DOHH2 (cell line): ENCODE data around the gene EBF3.

Experiments
- H3F3A ChIP-seq: fragments of 200-600 bp; sonication (generic), shearing (Covaris generic); 2 replicates; pipeline ENCODE4 v1.6.0; 2016; ENCODE audit warnings: antibody characterized with exemption, mild to moderate bottlenecking; ENCODE audit not compliant: control insufficient read depth, insufficient read depth
- H3K27ac ChIP-seq: fragments of 200-600 bp; sonication (generic); 2 replicates; pipeline ENCODE4 v1.5.1; 2014; ENCODE audit warnings: low read depth, mild to moderate bottlenecking, low read length, moderate library complexity
- H3K27me3 ChIP-seq: fragments of 200-600 bp; sonication (generic); 2 replicates; pipeline ENCODE4 v1.6.1; 2014; ENCODE audit warnings: mild to moderate bottlenecking, low read length, mixed read lengths; ENCODE audit not compliant: control insufficient read depth
- H3K36me3 ChIP-seq: fragments of 200-600 bp; sonication (generic); 2 replicates; pipeline ENCODE4 v1.6.1; 2014; ENCODE audit warnings: mild to moderate bottlenecking, low read length, moderate library complexity, mixed read lengths; ENCODE audit not compliant: control insufficient read depth
- H3K4me1 ChIP-seq: fragments of 200-600 bp; sonication (generic); 2 replicates; pipeline ENCODE4 v1.6.1; 2014; ENCODE audit warnings: mild to moderate bottlenecking, low read length, mixed read lengths; ENCODE audit not compliant: control insufficient read depth
- H3K4me2 ChIP-seq: fragments of 200-600 bp; sonication (generic); 2 replicates; pipeline ENCODE4 v1.6.0; 2014; ENCODE audit warnings: mild to moderate bottlenecking, low read length, moderate library complexity
- H3K4me3 ChIP-seq: fragments of 200-600 bp; sonication (generic); 2 replicates; pipeline ENCODE4 v1.5.1; 2014; ENCODE audit warnings: mild to moderate bottlenecking, low read length, mixed read lengths
- H3K79me2 ChIP-seq: fragments of 200-600 bp; sonication (generic); 2 replicates; pipeline ENCODE4 v1.6.1; 2014; ENCODE audit warnings: mild to moderate bottlenecking, low read length, mixed read lengths; ENCODE audit not compliant: control insufficient read depth
- H3K9me2 ChIP-seq: fragments of 200-600 bp; sonication (generic); replicated peaks from 2 replicates; pipeline ENCODE4 v1.6.1; 2014; ENCODE audit warnings: mild to moderate bottlenecking, low read length, mixed read lengths; ENCODE audit not compliant: control insufficient read depth
- H3K9me3 ChIP-seq: fragments of 200-600 bp; sonication (generic); 2 replicates; pipeline ENCODE4 v1.6.1; 2014; ENCODE audit warnings: antibody characterized with exemption, low read length, mixed read lengths; ENCODE audit not compliant: control insufficient read depth, insufficient read depth
- H4K20me1 ChIP-seq: fragments of 200-600 bp; sonication (generic); 2 replicates; pipeline ENCODE4 v1.6.0; 2014; ENCODE audit warnings: low read depth, mild to moderate bottlenecking, antibody characterized with exemption, low read length, moderate library complexity; ENCODE audit not compliant: control insufficient read depth, insufficient read depth
- CTCF ChIP-seq: fragments of 200-600 bp; sonication (generic); IDR thresholded peaks from one replicate; pipeline ENCODE4 v1.5.1; 2014; ENCODE audit warnings: antibody characterized with exemption, mild to moderate bottlenecking, low read depth, low read length; ENCODE audit not compliant: poor library complexity, severe bottlenecking
- EZH2phosphoT487 ChIP-seq: fragments of 200-600 bp; sonication (generic); IDR thresholded peaks from 2 replicates; pipeline ENCODE4 v1.6.1; 2017; ENCODE audit warnings: borderline replicate concordance, mild to moderate bottlenecking, antibody characterized with exemption, low read length, moderate library complexity, mixed read lengths

The EBF3 gene

DNA sequence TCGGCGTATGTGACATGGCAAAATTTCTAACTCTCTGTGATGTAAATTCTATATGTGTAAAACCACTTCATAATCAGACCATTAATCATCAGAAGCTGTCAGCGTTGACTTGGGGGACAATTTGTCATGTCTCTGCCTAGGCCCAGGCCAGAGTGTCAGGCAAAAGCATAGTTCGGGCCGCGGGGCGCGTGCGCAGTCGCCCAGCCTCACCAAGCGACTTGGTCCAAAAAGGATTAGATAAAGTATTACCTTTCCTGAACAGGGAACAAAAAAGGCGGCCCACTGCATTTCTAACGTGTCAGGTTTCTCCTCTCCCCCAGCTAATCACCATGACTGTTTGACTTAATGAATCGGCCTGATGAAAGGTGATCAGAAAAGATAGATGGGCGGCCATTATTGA, 114.2 kb downstream of the EBF3 start:
- Histone ChIP-seq H3F3A (no peaks in the 10 kb centered on the region), H3K9me2 (no peaks in the 10 kb centered on the region), H3K4me2 (no peak overlapping the region), H3K36me3 (no peaks in the 10 kb centered on the region), H3K4me1 (no peaks in the 10 kb centered on the region), H4K20me1 (no peaks in the 10 kb centered on the region), H3K27me3 (no peaks in the 10 kb centered on the region), H3K9me3 (no peaks in the 10 kb centered on the region), H3K79me2 (no peaks in the 10 kb centered on the region), H3K4me3 (no peak overlapping the region), H3K27ac (no peak overlapping the region)
- no peak for TF ChIP-seq EZH2phosphoT487
- no peak for TF ChIP-seq CTCF

GRCh38 chr10:129849452-129849750, 114.7 kb downstream of the EBF3 start:
- Histone ChIP-seq H3K9me3 (no peaks in the 10 kb centered on the region), H3K79me2 (no peaks in the 10 kb centered on the region), H3K9me2 (no peaks in the 10 kb centered on the region), H3K36me3 (no peaks in the 10 kb centered on the region), H3K4me3 (no peak overlapping the region), H3K4me2 (no peak overlapping the region), H3K27me3 (no peaks in the 10 kb centered on the region), H3F3A (no peaks in the 10 kb centered on the region), H4K20me1 (no peaks in the 10 kb centered on the region), H3K27ac (no peak overlapping the region), H3K4me1 (no peaks in the 10 kb centered on the region)
- TF ChIP-seq EZH2phosphoT487 (no peak), CTCF (no peak)

- no peaks in the 10 kb centered on the region for H3K9me2 ChIP-seq
- H3K79me2 ChIP-seq, result no peaks in the 10 kb centered on the region
- H3K4me1 ChIP-seq, result no peaks in the 10 kb centered on the region
- no peaks in the 10 kb centered on the region for H4K20me1 ChIP-seq
- TF ChIP-seq EZH2phosphoT487 (no peak), CTCF (no peak)
- H3K4me3 ChIP-seq, result no peak overlapping the region
- no peaks in the 10 kb centered on the region for H3F3A ChIP-seq
- H3K4me2 ChIP-seq, result no peak overlapping the region
- no peaks in the 10 kb centered on the region for H3K9me3 ChIP-seq
- H3K27ac ChIP-seq, result no peak overlapping the region
- H3K27me3 ChIP-seq, result no peaks in the 10 kb centered on the region
- H3K36me3 ChIP-seq, result no peaks in the 10 kb centered on the region
These were observed 115.2 kb downstream of the EBF3 start for GRCh38 chr10:129848696-129849451.
